Mesenchymal stem cell (in vitro differentiated cells and primary cell): Measurements from ENCODE around the gene SLC24A3.
A peak's percentile ranks its signal among the peaks of the same experiment; 100 is the strongest.

Source experiments
- DNase-seq: peaks from one replicate; pipeline ENCODE4 v3.0.0-alpha.2; 2013
- H2AFZ ChIP-seq: one replicate; pipeline ENCODE4 v1.6.1; 2013; ENCODE audit warnings: low read depth, mild to moderate bottlenecking, control low read depth, inconsistent platforms, low read length, moderate library complexity
- H2AK5ac ChIP-seq: 2 replicates; pipeline ENCODE4 v1.6.1; 2013; ENCODE audit warnings: low read length, moderate library complexity, mild to moderate bottlenecking, inconsistent platforms; ENCODE audit not compliant: severe bottlenecking
- H2BK120ac ChIP-seq: one replicate; pipeline ENCODE4 v1.6.1; 2013; ENCODE audit warnings: low read depth, mild to moderate bottlenecking, inconsistent platforms, low read length, moderate library complexity
- H2BK12ac ChIP-seq, 2 experiments: one replicate each; pipeline ENCODE4 v1.6.1; 2013; ENCODE audit warnings: inconsistent platforms in 2 of 2, low read length in 2 of 2, mild to moderate bottlenecking in 2 of 2, moderate library complexity in 2 of 2, control low read depth in 1 of 2
- H2BK15ac ChIP-seq: one replicate; pipeline ENCODE4 v1.6.1; 2013; ENCODE audit warnings: mild to moderate bottlenecking, low read depth, inconsistent platforms; ENCODE audit not compliant: poor library complexity, severe bottlenecking
- H2BK5ac ChIP-seq: 2 replicates; pipeline ENCODE4 v1.6.1; 2013; ENCODE audit warnings: low read depth, mild to moderate bottlenecking, low read length, control low read depth, inconsistent platforms; ENCODE audit not compliant: poor library complexity, severe bottlenecking
- H3K14ac ChIP-seq, 2 experiments: one replicate each; pipeline ENCODE4 v1.6.1; 2013; ENCODE audit warnings: inconsistent platforms in 2 of 2, low read length in 2 of 2, control low read depth in 1 of 2, mild to moderate bottlenecking in 1 of 2, moderate library complexity in 1 of 2
- H3K18ac ChIP-seq, 2 experiments: one replicate each; pipeline ENCODE4 v1.6.1; 2013; ENCODE audit warnings: inconsistent platforms in 2 of 2, low read length in 2 of 2, control low read depth in 1 of 2, low read depth in 1 of 2, mild to moderate bottlenecking in 1 of 2
- H3K23ac ChIP-seq, 2 experiments: one replicate each; pipeline ENCODE4 v1.6.1; 2013; ENCODE audit warnings: inconsistent platforms in 2 of 2, low read length in 2 of 2, mild to moderate bottlenecking in 2 of 2, moderate library complexity in 2 of 2, control low read depth in 1 of 2
- H3K27ac ChIP-seq: 2 replicates; pipeline ENCODE4 v1.5.1; 2013; ENCODE audit warnings: mild to moderate bottlenecking, moderate library complexity, low read length, control low read depth, inconsistent platforms; ENCODE audit not compliant: poor library complexity, severe bottlenecking
- H3K27me3 ChIP-seq, 2 experiments: 2 replicates each; pipeline versions ENCODE4 v1.6.1 to v1.7.0; 2013; ENCODE audit warnings: low read length in 2 of 2, mild to moderate bottlenecking in 2 of 2, moderate library complexity in 2 of 2, control low read depth in 1 of 2, inconsistent platforms in 1 of 2; ENCODE audit not compliant: control insufficient read depth in 1 of 2, insufficient read depth in 1 of 2
- H3K36me3 ChIP-seq, 2 experiments: 2 replicates each; pipeline versions ENCODE4 v1.6.1 to v1.7.0; 2013; ENCODE audit warnings: low read length in 2 of 2, control low read depth in 1 of 2, inconsistent platforms in 1 of 2, low read depth in 1 of 2, mild to moderate bottlenecking in 1 of 2; ENCODE audit not compliant: insufficient read depth in 2 of 2, control insufficient read depth in 1 of 2
- H3K4ac ChIP-seq, 2 experiments: one replicate each; pipeline ENCODE4 v1.6.1; 2013; ENCODE audit warnings: inconsistent platforms in 2 of 2, low read length in 2 of 2, mild to moderate bottlenecking in 2 of 2, moderate library complexity in 2 of 2, control low read depth in 1 of 2, low read depth in 1 of 2
- H3K4me1 ChIP-seq: 2 replicates; pipeline ENCODE4 v1.6.1; 2013; ENCODE audit warnings: low read depth, low read length, control low read depth; ENCODE audit not compliant: control insufficient read depth, insufficient read depth
- H3K4me2 ChIP-seq: 2 replicates; pipeline ENCODE4 v1.6.1; 2013; ENCODE audit warnings: low read length, mild to moderate bottlenecking, inconsistent platforms; ENCODE audit not compliant: poor library complexity, severe bottlenecking
- H3K4me3 ChIP-seq, 2 experiments: 2 replicates each; pipeline versions ENCODE4 v1.5.1 to v1.7.0; 2013; ENCODE audit warnings: low read length in 2 of 2, mild to moderate bottlenecking in 2 of 2, control low read depth in 1 of 2, low read depth in 1 of 2; ENCODE audit not compliant: insufficient read depth in 1 of 2
- H3K79me1 ChIP-seq: replicated peaks from 2 replicates; pipeline ENCODE4 v1.6.1; 2013; ENCODE audit warnings: mild to moderate bottlenecking, control low read depth, low read length, inconsistent platforms; ENCODE audit not compliant: poor library complexity, severe bottlenecking
- H3K9ac ChIP-seq: 2 replicates; pipeline ENCODE4 v1.7.0; 2013; ENCODE audit warnings: mild to moderate bottlenecking, low read length, moderate library complexity
- H3K9me3 ChIP-seq: 2 replicates; pipeline ENCODE4 v1.7.0; 2013; ENCODE audit warnings: mild to moderate bottlenecking, low read length; ENCODE audit not compliant: control insufficient read depth
- H4K8ac ChIP-seq: one replicate; pipeline ENCODE4 v1.6.1; 2013; ENCODE audit warnings: inconsistent platforms, mild to moderate bottlenecking, low read length, moderate library complexity
- H4K91ac ChIP-seq: one replicate; pipeline ENCODE4 v1.6.1; 2013; ENCODE audit warnings: mild to moderate bottlenecking, low read length, inconsistent platforms
- WGBS: methylation state at CpG from one replicate; pipeline ENCODE4 v1.1.7; 2013; ENCODE audit warnings: mixed read lengths; 5-methylcytosine and 5-hydroxymethylcytosine counted together

Gene SLC24A3

DNA sequence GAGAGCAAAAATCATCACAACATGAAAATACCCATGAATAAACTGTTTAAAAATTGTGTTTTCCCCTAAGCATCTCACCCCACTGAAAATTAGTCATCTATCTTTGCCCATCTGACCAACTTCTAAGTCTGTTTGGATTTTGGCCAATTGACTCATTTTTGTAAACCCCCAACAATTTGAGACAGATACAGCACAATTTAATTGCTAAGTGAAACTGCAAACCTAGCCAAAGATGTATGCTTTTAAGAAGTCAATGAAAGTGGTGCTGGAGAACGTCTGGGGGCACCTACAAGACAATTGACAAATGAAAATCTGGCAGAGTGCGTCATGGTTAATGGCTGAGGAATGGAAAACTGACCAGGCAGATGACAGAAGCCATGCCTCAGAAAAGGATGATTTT lies 30.9 kb upstream of the SLC24A3 start:
- no peak overlapping the region for H3K14ac ChIP-seq
- no peaks in the 10 kb centered on the region for H3K79me1 ChIP-seq
- no peaks in the 10 kb centered on the region for H3K36me3 ChIP-seq
- no peaks in the 10 kb centered on the region for H3K4me1 ChIP-seq
- no peak overlapping the region for H3K9ac ChIP-seq
- no peak overlapping the region for H2BK5ac ChIP-seq
- H3K9me3 ChIP-seq = no peaks in the 10 kb centered on the region
- no peak overlapping the region for H3K23ac ChIP-seq
- H3K4me3 ChIP-seq = no peak overlapping the region
- no peaks in the 10 kb centered on the region for H3K27me3 ChIP-seq
- H4K91ac ChIP-seq = no peak overlapping the region
- H4K8ac ChIP-seq = no peak overlapping the region
- no peak overlapping the region for H2BK12ac ChIP-seq
- DNase-seq = no peak
- H2AK5ac ChIP-seq = no peak overlapping the region
- H3K27ac ChIP-seq = no peak overlapping the region
- whole genome bisulfite sequencing = 62% methylated on average over 2 of the region's 2 CpGs
- H2BK120ac ChIP-seq = no peak overlapping the region
- no peak overlapping the region for H3K18ac ChIP-seq
- H2BK15ac ChIP-seq = no peak overlapping the region
- H3K4me2 ChIP-seq = no peak overlapping the region
- no peak overlapping the region for H2AFZ ChIP-seq
- H3K4ac ChIP-seq = no peak overlapping the region

DNA sequence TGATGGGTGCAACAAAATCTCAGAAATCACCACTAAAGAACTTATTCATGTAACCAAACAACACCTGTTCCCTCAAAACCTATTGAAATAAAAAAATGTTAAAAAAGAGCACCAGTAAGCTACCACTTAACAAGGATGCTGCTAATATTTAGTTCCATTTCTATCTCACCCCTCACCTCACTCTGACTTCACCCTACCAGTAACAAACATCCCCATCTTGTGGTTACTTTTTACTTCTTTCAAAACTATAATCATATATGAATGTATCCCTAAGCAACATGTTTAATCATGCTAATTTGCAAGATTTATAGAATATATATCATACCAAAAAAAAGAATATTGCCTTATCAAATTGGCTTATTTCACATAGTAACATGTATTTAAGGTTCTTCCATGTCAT lies 27.4 kb upstream of the SLC24A3 start:
- Histone ChIP-seq H3K27ac (no peak overlapping the region), H3K36me3 (no peaks in the 10 kb centered on the region), H3K4me2 (no peak overlapping the region), H2BK5ac (no peak overlapping the region), H2BK12ac (no peak overlapping the region), H2BK120ac (no peak overlapping the region), H3K4me3 (no peak overlapping the region), H3K4me1 (no peaks in the 10 kb centered on the region), H3K79me1 (no peaks in the 10 kb centered on the region), H3K4ac (no peak overlapping the region), H2AFZ (no peak overlapping the region), H4K91ac (no peak overlapping the region), H3K27me3 (no peaks in the 10 kb centered on the region), H2AK5ac (no peak overlapping the region), H3K14ac (no peak overlapping the region), H4K8ac (no peak overlapping the region), H3K9me3 (no peaks in the 10 kb centered on the region), H2BK15ac (no peak overlapping the region), H3K9ac (no peak overlapping the region), H3K23ac (no peak overlapping the region), H3K18ac (no peak overlapping the region)
- DNase-seq = no peak

DNA sequence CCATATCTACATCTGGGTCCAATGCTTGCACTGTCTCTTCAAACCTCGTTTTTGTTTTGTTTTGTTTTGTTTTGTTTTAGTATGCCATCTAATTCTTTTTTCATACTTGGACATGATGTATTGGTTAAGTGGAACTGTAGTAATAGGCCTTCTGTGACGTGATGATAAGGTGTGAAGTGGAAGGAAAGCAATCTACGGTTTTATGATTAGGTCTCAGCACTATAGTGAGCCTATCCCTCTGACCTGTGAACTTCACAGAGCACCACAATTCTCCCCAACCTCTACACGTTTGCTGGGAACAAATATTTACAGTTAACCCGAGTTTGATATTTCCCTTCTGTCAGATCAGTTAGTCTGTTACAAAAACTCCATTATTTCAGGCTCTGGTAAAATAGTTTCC lies 19.1 kb upstream of the SLC24A3 start:
- Histone ChIP-seq H3K23ac (no peak overlapping the region), H3K4me1 (no peaks in the 10 kb centered on the region), H4K8ac (no peak overlapping the region), H2BK120ac (no peak overlapping the region), H2BK12ac (no peak overlapping the region), H3K27ac (no peak overlapping the region), H2BK5ac (no peak overlapping the region), H3K9me3 (no peaks in the 10 kb centered on the region), H3K36me3 (no peaks in the 10 kb centered on the region), H4K91ac (no peak overlapping the region), H3K9ac (no peak overlapping the region), H3K4me2 (no peak overlapping the region), H3K4ac (no peak overlapping the region), H3K4me3 (no peak overlapping the region), H3K79me1 (no peaks in the 10 kb centered on the region), H3K18ac (no peak overlapping the region), H2AK5ac (no peak overlapping the region), H3K27me3 (no peaks in the 10 kb centered on the region), H3K14ac (no peak overlapping the region), H2AFZ (no peak overlapping the region), H2BK15ac (no peak overlapping the region)
- no peak for DNase-seq
- WGBS = 20% methylated on average over 1 of the region's 5 CpGs

GRCh38 chr20:19205981-19206396 lies 6.5 kb upstream of the SLC24A3 start:
- Histone ChIP-seq H2AK5ac (no peak overlapping the region), H3K18ac (no peak overlapping the region), H4K91ac (no peak overlapping the region), H3K9ac (no peak overlapping the region), H2AFZ (no peak overlapping the region), H3K4me3 (no peak overlapping the region), H3K23ac (no peak overlapping the region), H4K8ac (no peak overlapping the region), H3K79me1 (no peaks in the 10 kb centered on the region), H2BK12ac (no peak overlapping the region), H3K27ac (no peak overlapping the region), H3K14ac (no peak overlapping the region), H3K4me2 (no peak overlapping the region), H3K9me3 (no peaks in the 10 kb centered on the region), H3K27me3 (peaks cover 23 to 24% of the 10 kb centered on the region in 2 experiments), H2BK5ac (no peak overlapping the region), H3K4me1 (no peaks in the 10 kb centered on the region), H2BK15ac (no peak overlapping the region), H3K36me3 (no peaks in the 10 kb centered on the region), H3K4ac (no peak overlapping the region), H2BK120ac (no peak overlapping the region)
- DNase-seq = peak; percentile 34
- 16% methylated on average over 8 of the region's 8 CpGs for WGBS
